HepG2 (cell line): ENCODE measurements around the gene SLC25A51. TPM values are rescaled to one million over a fixed set of nuclear protein-coding genes. Genes with fewer than 3 reads are reported as not detected.

ENCODE experiments used
- ELF1 ChIP-seq: sonication (generic); formaldehyde crosslinking; IDR thresholded peaks from 2 replicates; pipeline ENCODE4 v1.4.0; 2020; ENCODE audit warnings: missing genetic modification reagents
- HMG20A ChIP-seq: IDR thresholded peaks from 2 replicates; pipeline ENCODE4 v1.6.1; 2016; ENCODE audit warnings: borderline replicate concordance
- HNF1B ChIP-seq: sonication (generic); formaldehyde crosslinking; IDR thresholded peaks from 2 replicates; pipeline ENCODE4 v1.5.1; 2020; ENCODE audit warnings: mild to moderate bottlenecking, moderate library complexity, missing genetic modification reagents
- NFYC ChIP-seq: IDR thresholded peaks from 2 replicates; pipeline ENCODE4 v1.6.1; 2016; ENCODE audit warnings: missing genetic modification reagents, missing compliant biosample characterization
- YEATS2 ChIP-seq: sonication (generic); formaldehyde crosslinking; IDR thresholded peaks from 2 replicates; pipeline ENCODE4 v1.4.0; 2020; ENCODE audit warnings: missing genetic modification reagents, borderline replicate concordance
- ZBTB33 ChIP-seq: sonication (generic); formaldehyde crosslinking; IDR thresholded peaks from 2 replicates; pipeline ENCODE4 v1.4.0; 2020; ENCODE audit warnings: missing genetic modification reagents
- ZC3H13 ChIP-seq: sonication (generic); formaldehyde crosslinking; IDR thresholded peaks from 2 replicates; pipeline ENCODE4 v1.8.1; 2023; ENCODE audit warnings: mild to moderate bottlenecking, missing genetic modification reagents, moderate library complexity
- ZNF17 ChIP-seq: sonication (generic); formaldehyde crosslinking; IDR thresholded peaks from 2 replicates; pipeline ENCODE4 v1.5.0; 2020; ENCODE audit warnings: mild to moderate bottlenecking, missing genetic modification reagents
- ZNF484 ChIP-seq: sonication (generic); formaldehyde crosslinking; IDR thresholded peaks from 2 replicates; pipeline ENCODE4 v1.5.1; 2020; ENCODE audit warnings: mild to moderate bottlenecking, low read depth, missing genetic modification reagents, borderline replicate concordance
- ZSCAN20 ChIP-seq: sonication (generic); formaldehyde crosslinking; IDR thresholded peaks from 2 replicates; pipeline ENCODE4 v1.4.0; 2020; ENCODE audit warnings: missing genetic modification reagents, mild to moderate bottlenecking, borderline replicate concordance
- ZSCAN29 ChIP-seq: sonication (generic); formaldehyde crosslinking; conservative IDR thresholded peaks from 2 replicates; pipeline ENCODE4 v1.4.0; 2020; ENCODE audit warnings: mild to moderate bottlenecking, missing genetic modification reagents
- polyA plus RNA-seq, 8 experiments: library from polyadenylated mRNA; depleted of rRNA in 3 of 8; stranded (reverse) in 7 of 8; unstranded in 1 of 8; fragments of >200 nt; fragmentation: Illumina TruSeq in 4 of 8; extraction: Trizol in 4 of 8; gene quantifications; 2 replicates each; pipeline versions ENCODE4 v1.2.1 to v1.2.3, GENCODE V29; 2011 to 2016; ENCODE audit warnings: low read depth in 4 of 8, missing spikeins in 1 of 8, mixed read lengths in 1 of 8; ENCODE audit not compliant: insufficient read depth in 1 of 8
- total RNA-seq, 5 experiments: library from RNA; depleted of rRNA; stranded (reverse); fragments of >200 nt; fragmentation: Illumina TruSeq; extraction: Trizol; gene quantifications; 2 replicates each; pipeline ENCODE4 v1.2.3, GENCODE V29; 2016; ENCODE audit warnings: low read depth in 1 of 5
- TF ChIP-seq, protein P1 (sequence below): sonication (generic); formaldehyde crosslinking; IDR thresholded peaks from one replicate; pipeline ENCODE4 v1.5.1; 2020; ENCODE audit warnings: mild to moderate bottlenecking, missing genetic modification reagents; ENCODE audit errors: not compliant biosample characterization
- TF ChIP-seq, protein P2 (sequence below), 2 experiments: sonication (generic) in 1 of 2; formaldehyde crosslinking in 1 of 2; IDR thresholded peaks; 2 replicates each; pipeline versions ENCODE4 v1.5.1 to v1.6.1; 2011 to 2020; ENCODE audit warnings: borderline replicate concordance in 1 of 2, low read depth in 1 of 2, low read length in 1 of 2, mild to moderate bottlenecking in 1 of 2, missing genetic modification reagents in 1 of 2, moderate library complexity in 1 of 2

Gene SLC25A51
- total and polyA plus RNA-seq, 2 of the 13 experiments (the other 11 are each of a cell fraction or from before 2014, with no cell fraction given): 14.6 to 37.7 TPM

- TF ChIP-seq, protein P1, sequence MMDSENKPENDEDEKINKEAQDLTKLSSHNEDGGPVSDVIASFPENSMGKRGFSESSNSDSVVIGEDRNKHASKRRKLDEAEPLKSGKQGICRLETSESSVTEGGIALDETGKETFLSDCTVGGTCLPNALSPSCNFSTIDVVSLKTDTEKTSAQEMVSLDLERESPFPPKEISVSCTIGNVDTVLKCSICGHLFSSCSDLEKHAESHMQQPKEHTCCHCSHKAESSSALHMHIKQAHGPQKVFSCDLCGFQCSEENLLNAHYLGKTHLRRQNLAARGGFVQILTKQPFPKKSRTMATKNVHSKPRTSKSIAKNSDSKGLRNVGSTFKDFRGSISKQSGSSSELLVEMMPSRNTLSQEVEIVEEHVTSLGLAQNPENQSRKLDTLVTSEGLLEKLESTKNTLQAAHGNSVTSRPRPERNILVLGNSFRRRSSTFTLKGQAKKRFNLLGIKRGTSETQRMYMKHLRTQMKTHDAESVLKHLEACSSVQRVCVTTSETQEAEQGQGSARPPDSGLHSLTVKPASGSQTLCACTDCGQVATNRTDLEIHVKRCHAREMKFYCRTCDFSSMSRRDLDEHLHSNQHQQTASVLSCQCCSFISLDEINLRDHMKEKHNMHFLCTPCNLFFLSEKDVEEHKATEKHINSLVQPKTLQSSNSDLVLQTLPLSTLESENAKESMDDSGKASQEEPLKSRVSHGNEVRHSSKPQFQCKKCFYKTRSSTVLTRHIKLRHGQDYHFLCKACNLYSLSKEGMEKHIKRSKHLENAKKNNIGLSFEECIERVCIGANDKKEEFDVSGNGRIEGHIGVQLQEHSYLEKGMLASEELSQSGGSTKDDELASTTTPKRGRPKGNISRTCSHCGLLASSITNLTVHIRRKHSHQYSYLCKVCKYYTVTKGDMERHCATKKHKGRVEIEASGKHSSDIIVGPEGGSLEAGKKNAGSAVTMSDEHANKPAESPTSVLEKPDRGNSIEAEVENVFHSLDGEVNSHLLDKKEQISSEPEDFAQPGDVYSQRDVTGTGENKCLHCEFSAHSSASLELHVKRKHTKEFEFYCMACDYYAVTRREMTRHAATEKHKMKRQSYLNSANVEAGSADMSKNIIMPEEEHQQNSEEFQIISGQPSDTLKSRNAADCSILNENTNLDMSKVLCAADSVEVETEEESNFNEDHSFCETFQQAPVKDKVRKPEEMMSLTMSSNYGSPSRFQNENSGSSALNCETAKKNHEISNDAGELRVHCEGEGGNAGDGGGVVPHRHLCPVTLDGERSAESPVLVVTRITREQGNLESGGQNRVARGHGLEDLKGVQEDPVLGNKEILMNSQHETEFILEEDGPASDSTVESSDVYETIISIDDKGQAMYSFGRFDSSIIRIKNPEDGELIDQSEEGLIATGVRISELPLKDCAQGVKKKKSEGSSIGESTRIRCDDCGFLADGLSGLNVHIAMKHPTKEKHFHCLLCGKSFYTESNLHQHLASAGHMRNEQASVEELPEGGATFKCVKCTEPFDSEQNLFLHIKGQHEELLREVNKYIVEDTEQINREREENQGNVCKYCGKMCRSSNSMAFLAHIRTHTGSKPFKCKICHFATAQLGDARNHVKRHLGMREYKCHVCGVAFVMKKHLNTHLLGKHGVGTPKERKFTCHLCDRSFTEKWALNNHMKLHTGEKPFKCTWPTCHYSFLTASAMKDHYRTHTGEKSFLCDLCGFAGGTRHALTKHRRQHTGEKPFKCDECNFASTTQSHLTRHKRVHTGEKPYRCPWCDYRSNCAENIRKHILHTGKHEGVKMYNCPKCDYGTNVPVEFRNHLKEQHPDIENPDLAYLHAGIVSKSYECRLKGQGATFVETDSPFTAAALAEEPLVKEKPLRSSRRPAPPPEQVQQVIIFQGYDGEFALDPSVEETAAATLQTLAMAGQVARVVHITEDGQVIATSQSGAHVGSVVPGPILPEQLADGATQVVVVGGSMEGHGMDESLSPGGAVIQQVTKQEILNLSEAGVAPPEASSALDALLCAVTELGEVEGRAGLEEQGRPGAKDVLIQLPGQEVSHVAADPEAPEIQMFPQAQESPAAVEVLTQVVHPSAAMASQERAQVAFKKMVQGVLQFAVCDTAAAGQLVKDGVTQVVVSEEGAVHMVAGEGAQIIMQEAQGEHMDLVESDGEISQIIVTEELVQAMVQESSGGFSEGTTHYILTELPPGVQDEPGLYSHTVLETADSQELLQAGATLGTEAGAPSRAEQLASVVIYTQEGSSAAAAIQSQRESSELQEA (CRISPR knock-in tag): no peak
- TF ChIP-seq, protein P2, sequence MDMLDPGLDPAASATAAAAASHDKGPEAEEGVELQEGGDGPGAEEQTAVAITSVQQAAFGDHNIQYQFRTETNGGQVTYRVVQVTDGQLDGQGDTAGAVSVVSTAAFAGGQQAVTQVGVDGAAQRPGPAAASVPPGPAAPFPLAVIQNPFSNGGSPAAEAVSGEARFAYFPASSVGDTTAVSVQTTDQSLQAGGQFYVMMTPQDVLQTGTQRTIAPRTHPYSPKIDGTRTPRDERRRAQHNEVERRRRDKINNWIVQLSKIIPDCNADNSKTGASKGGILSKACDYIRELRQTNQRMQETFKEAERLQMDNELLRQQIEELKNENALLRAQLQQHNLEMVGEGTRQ (IDR thresholded peaks at IDR 0.05; ENCODE audit: low read depth, low read length): no peak
- TF ChIP-seq, protein P2 (CRISPR knock-in tag; IDR thresholded peaks at IDR 0.05; ENCODE audit: borderline replicate concordance): no peak
- no peak for TF ChIP-seq ZSCAN20 (CRISPR knock-in tag)
- no peak for TF ChIP-seq ZC3H13 (CRISPR knock-in tag)
- 0 out of 2 replicates have a peak, but pooled peaks have one; percentile 17 for TF ChIP-seq HNF1B (CRISPR knock-in tag)
- TF ChIP-seq NFYC: peak; percentile 26; the same call in 1 of the 2 replicates
- no peak for TF ChIP-seq YEATS2 (CRISPR knock-in tag)
- TF ChIP-seq HMG20A: peak; percentile 40; the same call in 1 of the 2 replicates
- TF ChIP-seq ZNF17 (CRISPR knock-in tag): no peak
- peak; percentile 76 for TF ChIP-seq ZBTB33
- TF ChIP-seq ZSCAN29 (CRISPR knock-in tag): 0 out of 2 replicates have a peak, but pooled peaks have one; percentile 50
- no peak for TF ChIP-seq ZNF484
- TF ChIP-seq ELF1 (CRISPR knock-in tag): peak; percentile 36; the same call in 1 of the 2 replicates
These were observed 47.9 kb upstream of the SLC25A51 start (continued) for GRCh38 chr9:37951671-37952449.
